Skeletal muscle tissue (tissue), 4 donors: ENCODE measurements around the gene ELF2. TPM values are rescaled to one million over a fixed set of nuclear protein-coding genes. Genes with fewer than 3 reads are reported as not detected.
"Not testable (repeated sequence)": the region's sequence is repeated elsewhere in the genome, so short reads cannot be mapped to it uniquely, and the experiment has no call there.

Experiments
- H3K27ac ChIP-seq: one replicate; pipeline ENCODE4 v1.7.0; 2013; ENCODE audit warnings: mild to moderate bottlenecking, low read depth, low read length, inconsistent platforms
- H3K27me3 ChIP-seq, 3 donors: one replicate each; pipeline ENCODE4 v1.7.0; 2013; ENCODE audit warnings: low read length in 3 of 3; ENCODE audit not compliant: control insufficient read depth in 3 of 3, insufficient read depth in 3 of 3
- H3K36me3 ChIP-seq, 3 donors: one replicate each; pipeline ENCODE4 v1.7.0; 2013; ENCODE audit warnings: low read length in 3 of 3; ENCODE audit not compliant: control insufficient read depth in 3 of 3, insufficient read depth in 3 of 3
- H3K4me1 ChIP-seq, 3 donors: one replicate each; pipeline ENCODE4 v1.7.0; 2013; ENCODE audit warnings: low read length in 3 of 3, mild to moderate bottlenecking in 3 of 3; ENCODE audit not compliant: control insufficient read depth in 3 of 3, insufficient read depth in 3 of 3
- H3K4me3 ChIP-seq, 3 donors: one replicate each; pipeline ENCODE4 v1.7.0; 2013; ENCODE audit warnings: low read length in 3 of 3
- H3K9ac ChIP-seq, 3 donors: one replicate each; pipeline ENCODE4 v1.7.0; 2013; ENCODE audit warnings: low read length in 3 of 3, mild to moderate bottlenecking in 3 of 3, moderate library complexity in 2 of 3, low read depth in 1 of 3
- H3K9me3 ChIP-seq, 3 donors: one replicate each; pipeline ENCODE4 v1.7.0; 2013; ENCODE audit warnings: low read length in 3 of 3; ENCODE audit not compliant: control insufficient read depth in 3 of 3
- total RNA-seq: library from RNA; depleted of rRNA; stranded (reverse); fragments of >200 nt; gene quantifications from one replicate; pipeline ENCODE4 v1.2.3, GENCODE V29; 2014
- donor health status: Osteomylitis.

Gene ELF2
- total RNA-seq, 1 donor from 2014 or later: 88.2 TPM

- no peaks in the 10 kb centered on the region for H3K36me3 ChIP-seq
Measured at GRCh38 chr4:139209470-139210063, 32.5 kb upstream of the ELF2 start.

GRCh38 chr4:139208404-139208945 lies 31.5 kb upstream of the ELF2 start:
- Histone ChIP-seq H3K9me3 (no peaks in the 10 kb centered on the region), H3K27ac (no peak overlapping the region), H3K27me3 (no peaks in the 10 kb centered on the region), H3K9ac (no peak overlapping the region), H3K36me3 (no peaks in the 10 kb centered on the region), H3K4me3 (no peak overlapping the region), H3K4me1 (peaks cover 0 to 4% (median 0%) of the 10 kb centered on the region in 3 donors)

More at GRCh38 chr4:139209470-139210063, 32.5 kb upstream of the ELF2 start:
- no peak overlapping the region for H3K9ac ChIP-seq
- H3K4me1 ChIP-seq: peaks cover under 1 to 7% (median 6%) of the 10 kb centered on the region in 3 donors
- no peaks in the 10 kb centered on the region for H3K9me3 ChIP-seq
- H3K27me3 ChIP-seq: no peaks in the 10 kb centered on the region
- H3K27ac ChIP-seq: no peak overlapping the region
- no peak overlapping the region for H3K4me3 ChIP-seq

GRCh38 chr4:139207873-139208403 lies 30.9 kb upstream of the ELF2 start:
- H3K27ac ChIP-seq: no peak overlapping the region

GRCh38 chr4:139207247-139207646 lies 30.2 kb upstream of the ELF2 start:
- H3K27me3 ChIP-seq: no peaks in the 10 kb centered on the region
- no peaks in the 10 kb centered on the region for H3K36me3 ChIP-seq
- peaks cover 0 to 4% (median 0%) of the 10 kb centered on the region in 3 donors for H3K4me1 ChIP-seq
- H3K9me3 ChIP-seq: no peaks in the 10 kb centered on the region
- H3K9ac ChIP-seq: no peak overlapping the region
- no peak overlapping the region for H3K27ac ChIP-seq
- H3K4me3 ChIP-seq: no peak overlapping the region

More at GRCh38 chr4:139207873-139208403, 30.9 kb upstream of the ELF2 start:
- no peaks in the 10 kb centered on the region for H3K9me3 ChIP-seq
- peaks cover 0 to 4% (median 0%) of the 10 kb centered on the region in 3 donors for H3K4me1 ChIP-seq
- H3K4me3 ChIP-seq: no peak overlapping the region
- H3K36me3 ChIP-seq: no peaks in the 10 kb centered on the region
- H3K9ac ChIP-seq: no peak overlapping the region
- H3K27me3 ChIP-seq: no peaks in the 10 kb centered on the region

GRCh38 chr4:139202991-139203390 lies 26.0 kb upstream of the ELF2 start:
- H3K27ac ChIP-seq: no peak overlapping the region
- H3K36me3 ChIP-seq: no peaks in the 10 kb centered on the region
- no peak overlapping the region for H3K9ac ChIP-seq
- H3K4me3 ChIP-seq: no peak overlapping the region
- H3K27me3 ChIP-seq: no peaks in the 10 kb centered on the region
- H3K4me1 ChIP-seq: no peaks in the 10 kb centered on the region
- H3K9me3 ChIP-seq: no peaks in the 10 kb centered on the region

- Histone ChIP-seq H3K27ac (no peak overlapping the region), H3K9ac (no peak overlapping the region), H3K4me3 (no peak overlapping the region), H3K36me3 (no peaks in the 10 kb centered on the region), H3K9me3 (no peaks in the 10 kb centered on the region), H3K27me3 (no peaks in the 10 kb centered on the region), H3K4me1 (no peaks in the 10 kb centered on the region)
Measured at GRCh38 chr4:139200506-139200905, 23.5 kb upstream of the ELF2 start.

- H3K9ac ChIP-seq: no peak overlapping the region
- H3K36me3 ChIP-seq: no peaks in the 10 kb centered on the region
- H3K27ac ChIP-seq: no peak overlapping the region
- H3K4me3 ChIP-seq: no peak overlapping the region
- no peaks in the 10 kb centered on the region for H3K9me3 ChIP-seq
- H3K4me1 ChIP-seq: no peaks in the 10 kb centered on the region
- no peaks in the 10 kb centered on the region for H3K27me3 ChIP-seq
Measured at GRCh38 chr4:139200102-139200501, 23.1 kb upstream of the ELF2 start.

- not testable (repeated sequence) for H3K36me3 ChIP-seq, H3K4me3 ChIP-seq, H3K27me3 ChIP-seq, H3K27ac ChIP-seq, H3K4me1 ChIP-seq, H3K9me3 ChIP-seq, H3K9ac ChIP-seq
Measured at GRCh38 chr4:139197214-139197613, 20.2 kb upstream of the ELF2 start.

- H3K9me3 ChIP-seq: no peaks in the 10 kb centered on the region
- H3K36me3 ChIP-seq: no peaks in the 10 kb centered on the region
- H3K27me3 ChIP-seq: no peaks in the 10 kb centered on the region
- H3K4me3 ChIP-seq: no peak overlapping the region
- H3K9ac ChIP-seq: no peak overlapping the region
- H3K27ac ChIP-seq: no peak overlapping the region
- no peaks in the 10 kb centered on the region for H3K4me1 ChIP-seq
Measured at GRCh38 chr4:139196462-139196861, 19.4 kb upstream of the ELF2 start.

- Histone ChIP-seq H3K4me1 (no peaks in the 10 kb centered on the region), H3K36me3 (no peaks in the 10 kb centered on the region), H3K9ac (no peak overlapping the region), H3K9me3 (no peaks in the 10 kb centered on the region), H3K27ac (no peak overlapping the region), H3K27me3 (no peaks in the 10 kb centered on the region), H3K4me3 (no peak overlapping the region)
Measured at GRCh38 chr4:139191373-139191772, 14.4 kb upstream of the ELF2 start.
